Measurements from ENCODE around the gene ERMN. TPM values are rescaled to one million over a fixed set of nuclear protein-coding genes. Genes with fewer than 3 reads are reported as not detected.

ERMN gene
- total RNA-seq, 1 donor from 2014 or later = not detected

DNA sequence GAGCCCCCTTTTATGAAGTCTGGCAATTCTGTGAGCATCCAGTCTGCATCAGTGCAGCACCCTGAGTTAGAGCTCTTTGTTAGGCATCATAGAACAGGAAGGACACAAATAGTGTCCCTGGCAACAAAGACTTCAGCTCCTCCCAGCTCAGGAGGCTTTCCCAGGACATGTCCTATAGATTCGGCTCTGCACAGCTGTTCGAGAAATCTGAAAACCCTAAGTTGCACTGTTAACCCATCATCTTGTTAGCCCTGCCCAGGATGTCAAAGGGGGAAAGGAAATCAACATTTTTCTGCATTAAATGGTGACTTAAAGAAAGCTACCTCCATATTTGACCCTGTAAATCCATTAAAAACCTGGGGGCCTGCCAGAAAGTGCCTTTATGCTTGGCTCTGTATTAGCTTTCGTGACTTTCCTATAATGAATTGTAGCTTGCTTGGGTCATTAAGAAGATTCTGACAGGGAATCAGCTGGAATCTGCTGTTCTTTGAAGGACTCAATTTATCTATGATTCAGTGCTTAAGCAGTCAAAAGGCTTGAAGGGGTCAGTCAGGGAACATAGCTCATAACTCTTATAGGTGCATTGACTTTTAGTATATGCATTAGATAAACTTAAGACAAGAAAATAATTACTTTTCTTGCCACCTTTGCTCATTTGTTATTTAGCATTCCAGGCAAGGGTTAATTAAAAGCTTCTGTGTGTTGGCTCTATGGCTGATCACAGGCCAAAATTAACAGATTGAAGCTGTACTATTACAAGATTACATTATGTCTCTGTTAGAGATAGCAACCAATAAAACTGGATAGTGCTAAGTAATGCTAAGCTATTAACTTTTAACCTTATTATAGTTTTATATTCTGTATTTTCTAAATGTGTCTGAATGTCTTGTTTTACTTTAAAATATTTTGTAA is 20.6 kb downstream of the ERMN start:
- no peak overlapping the region for H3K4me3 ChIP-seq
- TF ChIP-seq, protein P1, sequence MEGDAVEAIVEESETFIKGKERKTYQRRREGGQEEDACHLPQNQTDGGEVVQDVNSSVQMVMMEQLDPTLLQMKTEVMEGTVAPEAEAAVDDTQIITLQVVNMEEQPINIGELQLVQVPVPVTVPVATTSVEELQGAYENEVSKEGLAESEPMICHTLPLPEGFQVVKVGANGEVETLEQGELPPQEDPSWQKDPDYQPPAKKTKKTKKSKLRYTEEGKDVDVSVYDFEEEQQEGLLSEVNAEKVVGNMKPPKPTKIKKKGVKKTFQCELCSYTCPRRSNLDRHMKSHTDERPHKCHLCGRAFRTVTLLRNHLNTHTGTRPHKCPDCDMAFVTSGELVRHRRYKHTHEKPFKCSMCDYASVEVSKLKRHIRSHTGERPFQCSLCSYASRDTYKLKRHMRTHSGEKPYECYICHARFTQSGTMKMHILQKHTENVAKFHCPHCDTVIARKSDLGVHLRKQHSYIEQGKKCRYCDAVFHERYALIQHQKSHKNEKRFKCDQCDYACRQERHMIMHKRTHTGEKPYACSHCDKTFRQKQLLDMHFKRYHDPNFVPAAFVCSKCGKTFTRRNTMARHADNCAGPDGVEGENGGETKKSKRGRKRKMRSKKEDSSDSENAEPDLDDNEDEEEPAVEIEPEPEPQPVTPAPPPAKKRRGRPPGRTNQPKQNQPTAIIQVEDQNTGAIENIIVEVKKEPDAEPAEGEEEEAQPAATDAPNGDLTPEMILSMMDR (IDR thresholded peaks at IDR 0.05; ENCODE audit: borderline replicate concordance) = no peak
- no peaks in the 10 kb centered on the region for H3K4me1 ChIP-seq
- intact Hi-C loops (cut with micrococcal nuclease) = loop anchor here (10.0 kb wide), 1 partner anchor 710 kb away; no protein-coding TSS in a partner anchor
- H3K27me3 ChIP-seq (ENCODE audit: low read depth) = peaks cover 21% of the 10 kb centered on the region
- H3K9me3 ChIP-seq (replicated peaks) = no peaks in the 10 kb centered on the region
- H3K27ac ChIP-seq (replicated peaks) = no peak overlapping the region
- DNase-seq = no peak
- no peaks in the 10 kb centered on the region for H3K36me3 ChIP-seq

DNA sequence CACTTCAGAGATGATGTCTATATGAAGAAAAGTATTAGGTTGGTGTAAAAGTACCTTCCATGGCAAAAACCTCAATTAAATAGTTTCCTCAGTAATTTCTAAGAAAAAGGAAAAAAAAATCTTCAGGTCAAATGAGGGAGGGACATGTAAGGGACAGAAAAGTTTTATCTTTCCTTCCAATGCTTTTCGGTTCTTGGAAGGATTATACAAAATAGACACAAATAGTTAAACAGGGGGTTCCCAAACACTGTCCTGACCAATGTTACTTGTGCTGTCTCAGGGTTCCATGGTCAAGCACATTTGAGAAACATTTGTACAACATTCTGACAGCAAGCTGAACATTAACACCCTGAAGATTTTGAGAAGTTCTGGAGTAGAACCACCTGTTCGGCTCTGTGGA is 22.0 kb downstream of the ERMN start:
- Histone ChIP-seq H3K36me3 (no peaks in the 10 kb centered on the region), H3K4me1 (no peaks in the 10 kb centered on the region), H3K27me3 (ENCODE audit: low read depth) (peaks cover 21% of the 10 kb centered on the region), H3K27ac (replicated peaks) (no peak overlapping the region), H3K4me3 (no peak overlapping the region), H3K9me3 (replicated peaks) (no peaks in the 10 kb centered on the region)
- no peak for DNase-seq
- intact Hi-C loops (cut with micrococcal nuclease) = loop anchor here (10.0 kb wide), 1 partner anchor 711 kb away; no protein-coding TSS in a partner anchor
- TF ChIP-seq, protein P1 (IDR thresholded peaks at IDR 0.05; ENCODE audit: borderline replicate concordance) = no peak

DNA sequence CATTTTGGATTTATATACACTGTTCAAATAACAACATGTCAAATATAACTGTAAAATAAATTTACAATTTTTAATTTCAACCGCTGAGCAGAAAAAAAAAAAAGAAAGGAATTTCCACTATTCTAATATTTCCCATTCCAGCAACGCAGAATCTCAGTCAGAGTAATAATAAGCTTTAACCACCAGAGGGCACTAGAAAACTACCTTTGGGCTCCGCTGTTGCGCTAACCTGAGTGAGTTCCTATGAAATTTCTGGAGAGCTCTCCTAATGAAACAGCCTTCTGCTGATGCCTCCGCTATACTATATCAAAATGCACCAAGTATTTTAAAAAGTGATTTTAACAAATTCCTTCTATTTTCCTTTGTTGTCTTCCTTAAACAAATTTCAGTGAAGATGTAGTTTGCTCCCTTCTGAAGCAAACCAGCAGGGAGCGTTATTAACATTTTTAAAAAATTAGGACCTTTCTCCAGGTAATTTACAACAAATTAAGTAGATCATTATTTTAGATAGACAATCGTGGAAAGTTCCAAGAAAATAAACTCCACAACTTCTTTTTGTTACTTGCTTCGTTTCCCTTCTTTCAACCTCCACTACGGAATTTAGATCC is 23.0 kb downstream of the ERMN start:
- no peak overlapping the region for H3K4me3 ChIP-seq
- intact Hi-C loops (cut with micrococcal nuclease) = loop anchor here (10.0 kb wide), 1 partner anchor 712 kb away; no protein-coding TSS in a partner anchor
- no peak overlapping the region for H3K27ac ChIP-seq (replicated peaks)
- TF ChIP-seq, protein P1 (IDR thresholded peaks at IDR 0.05; ENCODE audit: borderline replicate concordance) = peak; percentile 85
- H3K27me3 ChIP-seq (ENCODE audit: low read depth) = peaks cover 21% of the 10 kb centered on the region
- H3K9me3 ChIP-seq (replicated peaks) = no peaks in the 10 kb centered on the region
- no peaks in the 10 kb centered on the region for H3K36me3 ChIP-seq
- no peaks in the 10 kb centered on the region for H3K4me1 ChIP-seq
- no peak for DNase-seq

DNA sequence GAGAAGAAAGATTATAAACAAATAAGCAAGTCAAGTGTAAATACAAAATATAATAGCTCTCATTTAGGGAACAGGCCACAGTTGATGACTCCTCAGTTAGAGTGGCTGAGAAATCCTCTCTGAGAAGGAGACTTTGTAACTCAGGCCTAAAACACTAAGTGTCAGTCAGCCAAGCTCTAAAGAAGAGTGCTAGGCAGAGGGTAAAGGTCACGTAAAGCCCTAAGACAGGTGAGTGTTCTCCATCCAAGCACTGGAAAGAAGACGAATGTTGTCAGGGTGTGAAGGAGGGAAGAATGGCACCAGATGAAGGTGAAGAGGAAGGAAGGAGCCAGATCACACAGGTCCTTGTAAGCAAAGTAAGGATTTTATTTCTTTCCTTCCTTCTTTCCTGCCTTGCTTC is 24.3 kb downstream of the ERMN start:
- DNase-seq = no peak
- Histone ChIP-seq H3K4me3 (no peak overlapping the region), H3K27me3 (ENCODE audit: low read depth) (peaks cover 21% of the 10 kb centered on the region), H3K36me3 (no peaks in the 10 kb centered on the region), H3K27ac (replicated peaks) (no peak overlapping the region), H3K9me3 (replicated peaks) (no peaks in the 10 kb centered on the region), H3K4me1 (no peaks in the 10 kb centered on the region)
- TF ChIP-seq, protein P1 (IDR thresholded peaks at IDR 0.05; ENCODE audit: borderline replicate concordance) = no peak
- intact Hi-C loops (cut with micrococcal nuclease) = loop anchor here (10.0 kb wide), 1 partner anchor 713 kb away; no protein-coding TSS in a partner anchor

DNA sequence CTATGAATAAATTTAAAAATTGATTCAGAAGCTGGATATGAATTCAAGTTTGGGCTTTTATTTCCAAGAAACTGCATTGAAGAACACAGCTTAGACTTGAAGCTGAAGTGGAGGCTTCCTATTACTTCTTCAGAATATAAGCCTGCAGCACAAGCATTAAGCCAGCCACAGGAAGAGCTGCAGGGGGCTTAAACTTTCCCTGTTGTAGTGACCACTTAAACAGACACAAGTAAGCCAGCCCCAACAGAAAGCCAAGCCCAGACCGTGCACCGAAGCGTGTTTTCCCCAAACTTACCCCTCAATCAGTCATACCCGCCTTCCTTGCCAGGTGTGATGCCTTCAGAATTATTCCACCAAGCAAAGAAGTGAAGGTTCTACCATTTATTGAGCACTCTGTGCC is 28.7 kb downstream of the ERMN start:
- intact Hi-C loops (cut with micrococcal nuclease) = no loop called here
- Histone ChIP-seq H3K9me3 (replicated peaks) (no peaks in the 10 kb centered on the region), H3K27me3 (ENCODE audit: low read depth) (peaks cover 1% of the 10 kb centered on the region), H3K4me3 (no peak overlapping the region), H3K36me3 (no peaks in the 10 kb centered on the region), H3K4me1 (no peaks in the 10 kb centered on the region), H3K27ac (replicated peaks) (no peak overlapping the region)
- no peak for DNase-seq
- TF ChIP-seq, protein P1 (IDR thresholded peaks at IDR 0.05; ENCODE audit: borderline replicate concordance) = no peak
